ENCODE data around the gene GVQW3. TPM values are rescaled to one million over a fixed set of nuclear protein-coding genes. Genes with fewer than 3 reads are reported as not detected.

GVQW3 gene
- total RNA-seq, 1 donor from 2014 or later = 5.7 TPM

DNA sequence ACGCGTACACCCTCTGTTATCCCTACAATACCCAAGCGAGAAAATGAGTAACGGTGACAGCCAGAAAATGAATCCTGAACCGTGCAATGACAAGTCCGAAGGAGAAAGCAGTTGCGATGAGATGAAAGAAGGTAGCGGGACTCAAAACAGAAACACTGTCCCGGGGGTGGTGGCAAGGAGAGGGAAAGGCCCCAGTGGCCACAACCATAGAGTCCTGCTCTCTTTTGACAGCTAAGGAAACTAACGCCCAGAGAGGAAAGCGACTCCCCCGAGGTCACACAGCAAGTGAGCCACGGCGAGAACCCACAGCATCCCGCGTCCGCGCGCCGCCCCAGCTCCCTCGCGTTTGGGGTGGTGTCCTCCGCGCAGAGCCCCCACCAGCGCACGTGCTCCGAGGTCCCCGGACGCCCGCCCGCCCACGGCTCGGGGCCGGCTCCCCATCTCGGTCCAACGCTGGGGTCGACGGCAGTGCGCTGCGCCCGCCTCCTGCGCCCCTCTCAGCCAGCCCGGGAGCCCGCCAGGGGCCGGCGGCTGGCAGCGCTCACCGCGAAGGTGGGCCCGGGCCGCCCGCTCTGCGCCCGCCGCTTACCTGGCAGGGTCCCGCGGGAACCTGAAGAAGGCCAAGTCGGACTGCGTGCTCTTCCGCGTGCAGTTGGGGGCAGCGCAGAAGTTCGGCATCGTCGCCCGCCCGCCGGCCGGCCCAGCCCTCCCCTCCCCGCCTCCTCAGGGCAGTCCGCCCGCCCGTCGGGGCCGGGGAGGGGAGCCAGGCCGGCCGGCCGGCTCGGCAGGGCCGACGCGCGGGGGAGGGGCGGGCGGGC, 755 bp upstream of the GVQW3 start:
- Histone ChIP-seq H3K36me3 (ENCODE audit: control insufficient read depth in 3 of 3, insufficient read depth in 3 of 3, low read length in 3 of 3) (peaks cover 0 to 3% (median 0%) of the 10 kb centered on the region in 3 donors), H3K9ac (ENCODE audit: low read depth in 1 of 3, low read length in 3 of 3) (peak overlapping the region; percentile 82 to 91 (median 84)), H3K27me3 (ENCODE audit: control insufficient read depth in 3 of 3, insufficient read depth in 3 of 3, low read length in 3 of 3) (no peaks in the 10 kb centered on the region), H3K4me3 (ENCODE audit: low read length in 3 of 3) (peak overlapping the region; percentile 71 to 96 (median 88)), H3K9me3 (ENCODE audit: control insufficient read depth in 3 of 3, low read length in 3 of 3) (no peaks in the 10 kb centered on the region), H3K4me1 (ENCODE audit: control insufficient read depth in 3 of 3, insufficient read depth in 3 of 3, low read length in 3 of 3) (peaks cover 26 to 33% (median 32%) of the 10 kb centered on the region in 3 donors), H3K27ac (ENCODE audit: low read depth, low read length) (peak overlapping the region; percentile 76)

- Histone ChIP-seq H3K27ac (ENCODE audit: low read depth, low read length) (no peak overlapping the region), H3K9ac (ENCODE audit: low read depth in 1 of 3, low read length in 3 of 3) (peak overlapping the region; percentile 63 to 87 (median 73))
These were observed 1.1 kb downstream of the GVQW3 start for GRCh38 chr11:76382209-76382608.

GRCh38 chr11:76385903-76386302, 4.8 kb downstream of the GVQW3 start:
- no peak overlapping the region for H3K27ac ChIP-seq (ENCODE audit: low read depth, low read length)
- no peaks in the 10 kb centered on the region for H3K27me3 ChIP-seq (ENCODE audit: control insufficient read depth in 3 of 3, insufficient read depth in 3 of 3, low read length in 3 of 3)
- peaks cover 0 to 3% (median 0%) of the 10 kb centered on the region in 3 donors for H3K36me3 ChIP-seq (ENCODE audit: control insufficient read depth in 3 of 3, insufficient read depth in 3 of 3, low read length in 3 of 3)
- H3K9ac ChIP-seq (ENCODE audit: low read depth in 1 of 3, low read length in 3 of 3) = no peak overlapping the region
- no peaks in the 10 kb centered on the region for H3K9me3 ChIP-seq (ENCODE audit: control insufficient read depth in 3 of 3, low read length in 3 of 3)
- peaks cover 16 to 24% (median 20%) of the 10 kb centered on the region in 3 donors for H3K4me1 ChIP-seq (ENCODE audit: control insufficient read depth in 3 of 3, insufficient read depth in 3 of 3, low read length in 3 of 3)
- no peak overlapping the region for H3K4me3 ChIP-seq (ENCODE audit: low read length in 3 of 3)

More at GRCh38 chr11:76382209-76382608, 1.1 kb downstream of the GVQW3 start:
- peaks cover 26 to 33% (median 32%) of the 10 kb centered on the region in 3 donors for H3K4me1 ChIP-seq (ENCODE audit: control insufficient read depth in 3 of 3, insufficient read depth in 3 of 3, low read length in 3 of 3)
- peak overlapping the region in 2 of 3 donors; percentile 94 to 97 for H3K4me3 ChIP-seq (ENCODE audit: low read length in 3 of 3)
- H3K36me3 ChIP-seq (ENCODE audit: control insufficient read depth in 3 of 3, insufficient read depth in 3 of 3, low read length in 3 of 3) = peaks cover 0 to 3% (median 0%) of the 10 kb centered on the region in 3 donors
- no peaks in the 10 kb centered on the region for H3K9me3 ChIP-seq (ENCODE audit: control insufficient read depth in 3 of 3, low read length in 3 of 3)
- no peaks in the 10 kb centered on the region for H3K27me3 ChIP-seq (ENCODE audit: control insufficient read depth in 3 of 3, insufficient read depth in 3 of 3, low read length in 3 of 3)

GRCh38 chr11:76388408-76388807, 7.3 kb downstream of the GVQW3 start:
- Histone ChIP-seq H3K9me3 (ENCODE audit: control insufficient read depth in 3 of 3, low read length in 3 of 3) (no peaks in the 10 kb centered on the region), H3K4me1 (ENCODE audit: control insufficient read depth in 3 of 3, insufficient read depth in 3 of 3, low read length in 3 of 3) (peaks cover 0 to 6% (median 0%) of the 10 kb centered on the region in 3 donors), H3K27me3 (ENCODE audit: control insufficient read depth in 3 of 3, insufficient read depth in 3 of 3, low read length in 3 of 3) (no peaks in the 10 kb centered on the region), H3K9ac (ENCODE audit: low read depth in 1 of 3, low read length in 3 of 3) (no peak overlapping the region), H3K4me3 (ENCODE audit: low read length in 3 of 3) (no peak overlapping the region), H3K27ac (ENCODE audit: low read depth, low read length) (no peak overlapping the region), H3K36me3 (ENCODE audit: control insufficient read depth in 3 of 3, insufficient read depth in 3 of 3, low read length in 3 of 3) (peaks cover 0 to 3% (median 0%) of the 10 kb centered on the region in 3 donors)

DNA sequence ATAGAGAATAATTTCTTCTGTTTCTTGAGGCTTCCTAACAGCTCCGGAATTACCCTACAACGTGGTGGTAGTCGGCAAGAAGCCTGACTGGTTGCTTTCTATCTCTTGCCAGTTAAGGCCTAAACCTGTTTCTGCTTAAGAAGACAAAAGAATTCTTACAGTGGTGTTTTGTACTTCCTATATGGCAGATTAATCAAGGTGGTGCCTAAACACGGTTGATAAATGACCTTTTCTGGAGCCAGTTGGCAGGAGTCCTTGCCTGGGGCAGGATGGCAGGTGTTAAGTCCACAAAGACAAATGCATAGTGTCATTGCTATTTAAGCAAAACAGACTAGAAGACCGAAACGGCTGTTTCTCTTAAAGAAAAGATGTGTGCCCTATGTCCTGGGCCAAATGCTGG, 9.9 kb downstream of the GVQW3 start:
- Histone ChIP-seq H3K36me3 (ENCODE audit: control insufficient read depth in 3 of 3, insufficient read depth in 3 of 3, low read length in 3 of 3) (no peaks in the 10 kb centered on the region), H3K4me3 (ENCODE audit: low read length in 3 of 3) (no peak overlapping the region), H3K4me1 (ENCODE audit: control insufficient read depth in 3 of 3, insufficient read depth in 3 of 3, low read length in 3 of 3) (peaks cover 0 to 6% (median 0%) of the 10 kb centered on the region in 3 donors), H3K27me3 (ENCODE audit: control insufficient read depth in 3 of 3, insufficient read depth in 3 of 3, low read length in 3 of 3) (no peaks in the 10 kb centered on the region), H3K9me3 (ENCODE audit: control insufficient read depth in 3 of 3, low read length in 3 of 3) (no peaks in the 10 kb centered on the region), H3K9ac (ENCODE audit: low read depth in 1 of 3, low read length in 3 of 3) (no peak overlapping the region), H3K27ac (ENCODE audit: low read depth, low read length) (no peak overlapping the region)

GRCh38 chr11:76391811-76392475, 10.8 kb downstream of the GVQW3 start:
- Histone ChIP-seq H3K4me3 (ENCODE audit: low read length in 3 of 3) (no peak overlapping the region), H3K27ac (ENCODE audit: low read depth, low read length) (no peak overlapping the region), H3K36me3 (ENCODE audit: control insufficient read depth in 3 of 3, insufficient read depth in 3 of 3, low read length in 3 of 3) (no peaks in the 10 kb centered on the region), H3K9ac (ENCODE audit: low read depth in 1 of 3, low read length in 3 of 3) (no peak overlapping the region), H3K9me3 (ENCODE audit: control insufficient read depth in 3 of 3, low read length in 3 of 3) (no peaks in the 10 kb centered on the region), H3K4me1 (ENCODE audit: control insufficient read depth in 3 of 3, insufficient read depth in 3 of 3, low read length in 3 of 3) (peaks cover 0 to 6% (median 0%) of the 10 kb centered on the region in 3 donors), H3K27me3 (ENCODE audit: control insufficient read depth in 3 of 3, insufficient read depth in 3 of 3, low read length in 3 of 3) (no peaks in the 10 kb centered on the region)

DNA sequence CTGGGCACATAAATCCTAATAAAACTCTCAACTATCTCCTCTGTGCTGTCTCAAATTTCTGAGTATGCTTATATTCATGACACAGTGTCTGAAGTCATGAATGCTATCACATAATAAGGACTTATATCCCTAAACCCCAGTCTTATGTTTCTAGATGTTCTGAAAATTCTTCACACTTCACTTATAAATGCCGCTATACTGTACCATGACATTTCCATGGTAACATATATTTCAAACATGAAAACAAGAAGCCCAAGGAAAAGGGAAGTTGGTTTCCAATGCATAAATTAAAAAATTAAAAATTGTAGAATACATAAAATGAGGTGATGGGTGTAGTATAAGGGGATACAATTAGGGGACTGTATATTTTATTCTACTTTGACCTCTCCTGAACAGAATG, 11.7 kb downstream of the GVQW3 start:
- Histone ChIP-seq H3K4me1 (ENCODE audit: control insufficient read depth in 3 of 3, insufficient read depth in 3 of 3, low read length in 3 of 3) (peaks cover 0 to 6% (median 0%) of the 10 kb centered on the region in 3 donors), H3K9ac (ENCODE audit: low read depth in 1 of 3, low read length in 3 of 3) (no peak overlapping the region), H3K27ac (ENCODE audit: low read depth, low read length) (no peak overlapping the region), H3K36me3 (ENCODE audit: control insufficient read depth in 3 of 3, insufficient read depth in 3 of 3, low read length in 3 of 3) (no peaks in the 10 kb centered on the region), H3K4me3 (ENCODE audit: low read length in 3 of 3) (no peak overlapping the region), H3K9me3 (ENCODE audit: control insufficient read depth in 3 of 3, low read length in 3 of 3) (no peaks in the 10 kb centered on the region), H3K27me3 (ENCODE audit: control insufficient read depth in 3 of 3, insufficient read depth in 3 of 3, low read length in 3 of 3) (no peaks in the 10 kb centered on the region)

- Histone ChIP-seq H3K36me3 (ENCODE audit: control insufficient read depth in 3 of 3, insufficient read depth in 3 of 3, low read length in 3 of 3) (no peaks in the 10 kb centered on the region), H3K4me1 (ENCODE audit: control insufficient read depth in 3 of 3, insufficient read depth in 3 of 3, low read length in 3 of 3) (peaks cover 0 to 6% (median 0%) of the 10 kb centered on the region in 3 donors), H3K27me3 (ENCODE audit: control insufficient read depth in 3 of 3, insufficient read depth in 3 of 3, low read length in 3 of 3) (no peaks in the 10 kb centered on the region), H3K9me3 (ENCODE audit: control insufficient read depth in 3 of 3, low read length in 3 of 3) (no peaks in the 10 kb centered on the region), H3K9ac (ENCODE audit: low read depth in 1 of 3, low read length in 3 of 3) (no peak overlapping the region), H3K4me3 (ENCODE audit: low read length in 3 of 3) (no peak overlapping the region), H3K27ac (ENCODE audit: low read depth, low read length) (no peak overlapping the region)
These were observed 13.3 kb downstream of the GVQW3 start for GRCh38 chr11:76394411-76394810.

GRCh38 chr11:76395296-76395695, 14.2 kb downstream of the GVQW3 start:
- Histone ChIP-seq H3K9ac (ENCODE audit: low read depth in 1 of 3, low read length in 3 of 3) (no peak overlapping the region), H3K9me3 (ENCODE audit: control insufficient read depth in 3 of 3, low read length in 3 of 3) (no peaks in the 10 kb centered on the region), H3K27me3 (ENCODE audit: control insufficient read depth in 3 of 3, insufficient read depth in 3 of 3, low read length in 3 of 3) (no peaks in the 10 kb centered on the region), H3K36me3 (ENCODE audit: control insufficient read depth in 3 of 3, insufficient read depth in 3 of 3, low read length in 3 of 3) (no peaks in the 10 kb centered on the region), H3K27ac (ENCODE audit: low read depth, low read length) (no peak overlapping the region), H3K4me3 (ENCODE audit: low read length in 3 of 3) (no peak overlapping the region), H3K4me1 (ENCODE audit: control insufficient read depth in 3 of 3, insufficient read depth in 3 of 3, low read length in 3 of 3) (peaks cover 0 to 6% (median 0%) of the 10 kb centered on the region in 3 donors)

- no peak overlapping the region for H3K27ac ChIP-seq (ENCODE audit: low read depth, low read length)
- H3K4me3 ChIP-seq (ENCODE audit: low read length in 3 of 3) = no peak overlapping the region
- H3K9me3 ChIP-seq (ENCODE audit: control insufficient read depth in 3 of 3, low read length in 3 of 3) = no peaks in the 10 kb centered on the region
- H3K4me1 ChIP-seq (ENCODE audit: control insufficient read depth in 3 of 3, insufficient read depth in 3 of 3, low read length in 3 of 3) = no peaks in the 10 kb centered on the region
- H3K9ac ChIP-seq (ENCODE audit: low read depth in 1 of 3, low read length in 3 of 3) = no peak overlapping the region
- no peaks in the 10 kb centered on the region for H3K27me3 ChIP-seq (ENCODE audit: control insufficient read depth in 3 of 3, insufficient read depth in 3 of 3, low read length in 3 of 3)
- H3K36me3 ChIP-seq (ENCODE audit: control insufficient read depth in 3 of 3, insufficient read depth in 3 of 3, low read length in 3 of 3) = no peaks in the 10 kb centered on the region
These were observed 16.3 kb downstream of the GVQW3 start for GRCh38 chr11:76397383-76397782.

All from skeletal muscle tissue (tissue), 4 donors.